ENCODE data around the gene DMAP1. TPM values are rescaled to one million over a fixed set of nuclear protein-coding genes. Genes with fewer than 3 reads are reported as not detected.
A peak's percentile ranks its signal among the peaks of the same experiment; 100 is the strongest.

DMAP1 gene
- total and polyA plus RNA-seq, 11 donors: 23.5 to 35.5 (median 28.7) TPM

GRCh38 chr1:44244986-44245385 lies 31.7 kb downstream of the DMAP1 start:
- no peaks in the 10 kb centered on the region for H3K9me3 ChIP-seq
- peaks cover 0 to 27% (median 13%) of the 10 kb centered on the region in 12 donors for H3K4me1 ChIP-seq
- ATAC-seq (no peak), DNase-seq (no peak)
- intact Hi-C loops (cut with DNase I): loop anchor here in 1 of 10 donors (5.0 kb wide), 1 partner anchor 47 kb away; no protein-coding TSS in a partner anchor
- TF ChIP-seq CTCF (IDR thresholded peaks at IDR 0.05) (no peak), POLR2A (IDR thresholded peaks at IDR 0.05) (no peak)
- 94 to 96% (median 95%) methylated on average over 9 of the region's 9 CpGs for WGBS, 4 donors
- H3K27ac ChIP-seq: no peak overlapping the region
- no peaks in the 10 kb centered on the region for H3K27me3 ChIP-seq
- H3K4me3 ChIP-seq: no peak overlapping the region
- peaks cover 0 to 17% (median 0%) of the 10 kb centered on the region in 9 donors for H3K36me3 ChIP-seq

- WGBS, 4 donors: 96 to 100% (median 97%) methylated on average over 2 of the region's 2 CpGs
- Histone ChIP-seq H3K9me3 (no peaks in the 10 kb centered on the region), H3K4me3 (no peak overlapping the region), H3K36me3 (peaks cover 0 to 13% (median 0%) of the 10 kb centered on the region in 9 donors), H3K4me1 (peaks cover 0 to 26% (median 11%) of the 10 kb centered on the region in 12 donors), H3K27ac (no peak overlapping the region), H3K27me3 (no peaks in the 10 kb centered on the region)
- TF ChIP-seq CTCF (IDR thresholded peaks at IDR 0.05) (no peak), POLR2A (IDR thresholded peaks at IDR 0.05) (no peak)
- ATAC-seq (no peak), DNase-seq (no peak)
- intact Hi-C loops (cut with DNase I): no loop called here
Observed at GRCh38 chr1:44246806-44247205, 33.5 kb downstream of the DMAP1 start.

GRCh38 chr1:44249543-44249942 lies 36.3 kb downstream of the DMAP1 start:
- Histone ChIP-seq H3K27ac (peak overlapping the region in 6 of 12 donors; percentile 42 to 73 (median 67)), H3K36me3 (peaks cover 0 to 13% (median 0%) of the 10 kb centered on the region in 9 donors), H3K27me3 (no peaks in the 10 kb centered on the region), H3K4me1 (peaks cover 0 to 28% (median 11%) of the 10 kb centered on the region in 12 donors), H3K9me3 (no peaks in the 10 kb centered on the region), H3K4me3 (no peak overlapping the region)
- no peak for TF ChIP-seq POLR2A (IDR thresholded peaks at IDR 0.05)
- TF ChIP-seq CTCF (IDR thresholded peaks at IDR 0.05): no peak
- DNase-seq (peak in 3 of 5 donors; percentile 33 to 73 (median 38)), ATAC-seq (peak in 3 of 4 donors; percentile 9 to 47 (median 43))
- intact Hi-C loops (cut with DNase I): no loop called here
- WGBS, 4 donors: 77 to 82% (median 79%) methylated on average over 7 of the region's 7 CpGs

- 44 to 71% (median 54%) methylated on average over 33 of the region's 33 CpGs for WGBS, 4 donors
- DNase-seq (peak in 4 of 5 donors; percentile 59 to 84 (median 66)), ATAC-seq (peak; percentile 63 to 86 (median 84))
- intact Hi-C loops (cut with DNase I): loop anchor here in 1 of 10 donors (5.0 kb wide), 1 partner anchor 42 kb away; no protein-coding TSS in a partner anchor
- H3K36me3 ChIP-seq: peaks cover 0 to 13% (median 0%) of the 10 kb centered on the region in 9 donors
- H3K27me3 ChIP-seq: no peaks in the 10 kb centered on the region
- H3K4me1 ChIP-seq: peaks cover 0 to 28% (median 11%) of the 10 kb centered on the region in 12 donors
- peak overlapping the region in 10 of 12 donors; percentile 38 to 78 (median 60) for H3K27ac ChIP-seq
- no peaks in the 10 kb centered on the region for H3K9me3 ChIP-seq
- TF ChIP-seq CTCF (IDR thresholded peaks at IDR 0.05): no peak
- TF ChIP-seq POLR2A (IDR thresholded peaks at IDR 0.05): no peak
- H3K4me3 ChIP-seq: peak overlapping the region in 1 of 12 donors; percentile 15
Observed at GRCh38 chr1:44250068-44250781, 37.0 kb downstream of the DMAP1 start.
